IMR-90 (cell line): ENCODE data around the gene EXT2. TPM values are rescaled to one million over a fixed set of nuclear protein-coding genes. Genes with fewer than 3 reads are reported as not detected.

Experiments
- ATAC-seq: fragments of 200-7000 bp; cut with Tn5 transposase; 2 replicates; pipeline ENCODE4 v1.9.1; 2020; ENCODE audit warnings: low read depth, mild to moderate bottlenecking, moderate library complexity
- BruUV-seq: library from RNA; stranded (reverse); fragments of 400-500 nt; replicated peaks from 2 replicates; lab custom pipeline; 2021; lab: Mats Ljungman, UMichigan
- CTCF ChIA-PET: fragments of 300-600 bp; formaldehyde crosslinking; extraction: SDS; loops from one replicate; lab custom pipeline; 2021; ENCODE audit warnings: antibody characterized with exemption; lab: Yijun Ruan, JAX
- POLR2A ChIA-PET: fragments of 300-600 bp; sonication (Branson Sonifier 250); formaldehyde crosslinking; loops from one replicate; lab custom pipeline; 2022; ENCODE audit warnings: antibody characterized with exemption; ENCODE audit not compliant: unreplicated experiment; lab: Charles Lee
- DNase-seq: peaks from one replicate; pipeline ENCODE4 v3.0.0; 2013
- H2AFZ ChIP-seq: replicated peaks from 2 replicates; pipeline ENCODE3; 2013; ENCODE audit warnings: low read length, mild to moderate bottlenecking; ENCODE audit not compliant: poor library complexity
- H2AK5ac ChIP-seq: 2 replicates; pipeline ENCODE4 v1.6.1; 2013; ENCODE audit warnings: low read depth, low read length, inconsistent platforms
- H2AK9ac ChIP-seq: replicated peaks from 2 replicates; pipeline ENCODE3; 2013; ENCODE audit warnings: mild to moderate bottlenecking, low read depth, low read length, moderate library complexity; ENCODE audit not compliant: poor library complexity
- H2BK120ac ChIP-seq: 2 replicates; pipeline ENCODE4 v1.6.1; 2013; ENCODE audit warnings: low read depth, low read length, inconsistent platforms
- H2BK15ac ChIP-seq: 3 replicates; pipeline ENCODE4 v1.6.1; 2013; ENCODE audit warnings: low read depth, low read length, inconsistent platforms
- H2BK20ac ChIP-seq: 2 replicates; pipeline ENCODE4 v1.6.1; 2013; ENCODE audit warnings: low read depth, mild to moderate bottlenecking, inconsistent platforms, low read length, moderate library complexity
- H2BK5ac ChIP-seq: 2 replicates; pipeline ENCODE4 v1.6.1; 2013; ENCODE audit warnings: mild to moderate bottlenecking, low read depth, low read length, inconsistent platforms; ENCODE audit not compliant: poor library complexity, severe bottlenecking
- H3K14ac ChIP-seq: replicated peaks from 2 replicates; pipeline ENCODE4 v1.6.1; 2013; ENCODE audit warnings: low read depth, low read length, inconsistent platforms
- H3K18ac ChIP-seq: 2 replicates; pipeline ENCODE4 v1.6.1; 2013; ENCODE audit warnings: low read depth, low read length, control low read depth
- H3K23ac ChIP-seq: 2 replicates; pipeline ENCODE4 v1.6.1; 2013; ENCODE audit warnings: low read depth, low read length, inconsistent platforms
- H3K27ac ChIP-seq: 2 replicates; pipeline ENCODE4 v1.5.1; 2013; ENCODE audit warnings: mild to moderate bottlenecking, control low read depth, low read length; ENCODE audit not compliant: insufficient read depth
- H3K27me3 ChIP-seq: 2 replicates; pipeline ENCODE4 v1.6.1; 2013; ENCODE audit warnings: low read length; ENCODE audit not compliant: control insufficient read depth, insufficient read depth
- H3K36me3 ChIP-seq: 2 replicates; pipeline ENCODE4 v1.6.1; 2013; ENCODE audit warnings: low read length, mixed read lengths; ENCODE audit not compliant: control insufficient read depth, insufficient read depth
- H3K4ac ChIP-seq: 2 replicates; pipeline ENCODE4 v1.6.1; 2013; ENCODE audit warnings: low read depth, low read length, inconsistent platforms
- H3K4me1 ChIP-seq: 2 replicates; pipeline ENCODE4 v1.6.1; 2013; ENCODE audit warnings: low read length, mixed read lengths; ENCODE audit not compliant: control insufficient read depth, insufficient read depth
- H3K4me2 ChIP-seq: 2 replicates; pipeline ENCODE4 v1.6.1; 2013; ENCODE audit warnings: low read depth, mild to moderate bottlenecking, control low read depth, low read length, moderate library complexity
- H3K4me3 ChIP-seq: 2 replicates; pipeline ENCODE4 v1.5.1; 2013; ENCODE audit warnings: low read depth, mild to moderate bottlenecking, control low read depth, low read length, moderate library complexity; ENCODE audit not compliant: insufficient read depth
- H3K56ac ChIP-seq: 2 replicates; pipeline ENCODE4 v1.6.1; 2013; ENCODE audit warnings: low read length, inconsistent platforms; ENCODE audit not compliant: insufficient read depth; ENCODE audit errors: extremely low read depth
- H3K79me1 ChIP-seq, 2 experiments: 2 replicates each; pipeline ENCODE4 v1.6.1; 2013; ENCODE audit warnings: low read length in 2 of 2, inconsistent platforms in 1 of 2, low read depth in 1 of 2
- H3K9ac ChIP-seq: 2 replicates; pipeline ENCODE4 v1.6.1; 2013; ENCODE audit warnings: low read depth, low read length, control low read depth
- H3K9me1 ChIP-seq: 2 replicates; pipeline ENCODE4 v1.6.1; 2013; ENCODE audit warnings: low read length, inconsistent platforms; ENCODE audit not compliant: insufficient read depth
- H3K9me3 ChIP-seq: 2 replicates; pipeline ENCODE4 v1.6.1; 2013; ENCODE audit warnings: low read length; ENCODE audit not compliant: control insufficient read depth, insufficient read depth
- H4K20me1 ChIP-seq: 2 replicates; pipeline ENCODE4 v1.6.1; 2013; ENCODE audit warnings: low read length, inconsistent platforms; ENCODE audit not compliant: insufficient read depth
- H4K5ac ChIP-seq: 2 replicates; pipeline ENCODE4 v1.6.1; 2013; ENCODE audit warnings: mild to moderate bottlenecking, low read depth, low read length, control low read depth
- H4K8ac ChIP-seq, 2 experiments: 2 replicates each; pipeline ENCODE4 v1.6.1; 2013; ENCODE audit warnings: low read depth in 2 of 2, low read length in 2 of 2, control low read depth in 1 of 2, inconsistent platforms in 1 of 2
- H4K91ac ChIP-seq: 2 replicates; pipeline ENCODE4 v1.6.1; 2013; ENCODE audit warnings: low read depth, low read length, inconsistent platforms; ENCODE audit not compliant: insufficient read depth
- BHLHE40 ChIP-seq: fragments of 150-350 bp; IDR thresholded peaks from 2 replicates; pipeline ENCODE4 v1.6.1; 2016; ENCODE audit warnings: mild to moderate bottlenecking, low read depth, low read length
- CEBPB ChIP-seq: IDR thresholded peaks from 2 replicates; pipeline ENCODE4 v1.6.1; 2012; ENCODE audit warnings: low read depth, low read length, improper control_type of control experiment
- CHD1 ChIP-seq: IDR thresholded peaks from 2 replicates; pipeline ENCODE4 v1.6.1; 2012; ENCODE audit warnings: low read depth, low read length, improper control_type of control experiment
- FOS ChIP-seq: fragments of 150-350 bp; IDR thresholded peaks from 2 replicates; pipeline ENCODE4 v1.6.1; 2016; ENCODE audit warnings: low read depth, low read length
- MAFK ChIP-seq: IDR thresholded peaks from 2 replicates; pipeline ENCODE4 v1.6.1; 2012; ENCODE audit warnings: low read depth, low read length, improper control_type of control experiment
- MAZ ChIP-seq: IDR thresholded peaks from 2 replicates; pipeline ENCODE4 v1.6.1; 2012; ENCODE audit warnings: low read depth, mild to moderate bottlenecking, low read length, improper control_type of control experiment, moderate library complexity, borderline replicate concordance
- MXI1 ChIP-seq: IDR thresholded peaks from 2 replicates; pipeline ENCODE4 v1.6.1; 2012; ENCODE audit warnings: low read depth, mild to moderate bottlenecking, low read length, moderate library complexity, borderline replicate concordance
- NFE2L2 ChIP-seq: fragments of 150-350 bp; IDR thresholded peaks from 2 replicates; pipeline ENCODE4 v1.6.1; 2016; ENCODE audit warnings: low read depth, mild to moderate bottlenecking, low read length
- POLR2A ChIP-seq: IDR thresholded peaks from 2 replicates; pipeline ENCODE4 v1.6.1; 2012; ENCODE audit warnings: mild to moderate bottlenecking, low read depth, low read length
- RAD21 ChIP-seq: IDR thresholded peaks from 2 replicates; pipeline ENCODE4 v1.6.1; 2012; ENCODE audit warnings: low read length, improper control_type of control experiment
- RCOR1 ChIP-seq: IDR thresholded peaks from 2 replicates; pipeline ENCODE4 v1.6.1; 2012; ENCODE audit warnings: mild to moderate bottlenecking, low read length, improper control_type of control experiment; ENCODE audit not compliant: insufficient replicate concordance
- RFX5 ChIP-seq: IDR thresholded peaks from 2 replicates; pipeline ENCODE4 v1.8.0; 2012; ENCODE audit warnings: low read depth, mild to moderate bottlenecking, low read length, moderate library complexity
- SMC3 ChIP-seq: fragments of 150-350 bp; IDR thresholded peaks from 2 replicates; pipeline ENCODE4 v1.6.1; 2016; ENCODE audit warnings: low read depth, mild to moderate bottlenecking, antibody characterized with exemption, low read length, moderate library complexity
- WGBS, 2 experiments: methylation state at CpG; one replicate each; pipeline versions ENCODE4 v1.1.5 to v1.1.7; 2013; ENCODE audit warnings: missing lambda C conversion rate in 2 of 2; ENCODE audit not compliant: insufficient read length in 1 of 2; ENCODE audit errors: extremely low coverage in 2 of 2; 5-methylcytosine and 5-hydroxymethylcytosine counted together
- dilution Hi-C: fragments of 300-500 bp; cut with HindIII; formaldehyde crosslinking; loops from one replicate; pipeline ENCODE4 v1.14.3; 2018; ENCODE audit warnings: low sequenced_read_pairs; ENCODE audit not compliant: unreplicated experiment
- in situ Hi-C: fragments of 300-500 bp; cut with MboI; formaldehyde crosslinking; loops from 3 replicates; pipeline ENCODE4 v1.14.3; 2019; ENCODE audit warnings: low sequenced_read_pairs, inconsistent platforms, mixed read lengths
- intact Hi-C: fragments of 100-400 bp; cut with micrococcal nuclease; formaldehyde crosslinking; loops from 2 replicates; pipeline ENCODE4 v1.10.0; 2022
- polyA plus RNA-seq, 3 experiments: library from polyadenylated mRNA; depleted of rRNA; stranded (reverse); fragments of >200 nt; gene quantifications; 2 replicates each; pipeline ENCODE4 v1.2.3, GENCODE V29; 2012; ENCODE audit warnings: low replicate concordance in 1 of 3
- total RNA-seq: library from RNA; depleted of rRNA; stranded (reverse); fragments of >200 nt; gene quantifications from 2 replicates; pipeline ENCODE4 v1.2.3, GENCODE V29; 2012
- TF ChIP-seq, protein P1 (sequence below): fragments of 150-350 bp; IDR thresholded peaks from 2 replicates; pipeline ENCODE4 v1.6.1; 2016; ENCODE audit warnings: low read depth, mild to moderate bottlenecking, low read length, moderate library complexity, borderline replicate concordance
- TF ChIP-seq, protein P2 (sequence below): conservative IDR thresholded peaks from 2 replicates; pipeline ENCODE4 v1.5.1; 2012; ENCODE audit warnings: mild to moderate bottlenecking, low read depth, low read length, improper control_type of control experiment
- TF ChIP-seq, protein P3 (sequence below): fragments of 150-350 bp; IDR thresholded peaks from 2 replicates; pipeline ENCODE4 v1.6.1; 2017; ENCODE audit warnings: mild to moderate bottlenecking, antibody characterized with exemption, low read length, low read depth

Gene EXT2
- total and polyA plus RNA-seq, 2 of the 4 experiments (the other 2 are of a cell fraction): 75.0 to 85.3 TPM

DNA sequence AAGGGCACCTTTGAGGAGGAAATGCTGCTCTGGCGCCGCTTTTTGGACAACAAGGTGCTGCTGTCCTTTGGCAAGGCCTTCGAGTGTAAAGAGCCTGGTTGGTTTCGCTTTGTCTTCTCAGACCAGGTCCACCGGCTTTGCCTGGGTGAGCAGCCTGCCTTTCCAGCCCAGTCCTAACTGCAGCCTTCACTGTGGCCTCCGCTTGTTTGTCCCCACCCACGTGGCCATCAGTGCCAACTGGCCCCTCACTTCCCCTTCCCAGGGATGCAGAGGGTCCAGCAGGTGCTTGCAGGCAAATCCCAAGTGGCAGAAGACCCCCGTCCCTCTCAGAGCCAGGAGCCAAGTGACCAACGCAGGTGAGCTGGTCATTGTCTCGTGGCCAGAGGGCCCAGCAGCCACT lies 12.0 kb upstream of the EXT2 start:
- H3K18ac ChIP-seq: no peak overlapping the region
- no peak for DNase-seq
- H2AK5ac ChIP-seq: no peak overlapping the region
- no peak overlapping the region for H3K9ac ChIP-seq
- H2BK5ac ChIP-seq: no peak overlapping the region
- ChIA-PET CTCF (interaction anchor here (0.5 to 2.2 kb wide), 2 partner anchors 10 to 12 kb away, joined by 3 to 5 read pairs; partner anchors contain the start of gene EXT2), POLR2A (no interaction called here)
- BruUV-seq: no TSS peak
- no peak overlapping the region for H2AFZ ChIP-seq
- H4K91ac ChIP-seq: no peak overlapping the region
- in situ Hi-C loops (no loop called here), dilution Hi-C loops (no loop called here), intact Hi-C loops (no loop called here)
- H3K4me3 ChIP-seq: no peak overlapping the region
- H3K27me3 ChIP-seq: no peaks in the 10 kb centered on the region; the same call in 1 of the 2 replicates
- no peak overlapping the region for H3K23ac ChIP-seq
- H3K4me1 ChIP-seq: no peaks in the 10 kb centered on the region
- no peaks in the 10 kb centered on the region for H3K9me1 ChIP-seq
- H3K56ac ChIP-seq: no peak overlapping the region
- no peak for ATAC-seq
- H4K5ac ChIP-seq: no peak overlapping the region
- no peak overlapping the region for H2AK9ac ChIP-seq
- no peak overlapping the region for H3K4me2 ChIP-seq
- H3K9me3 ChIP-seq: no peaks in the 10 kb centered on the region
- no peak overlapping the region for H3K14ac ChIP-seq
- no peak overlapping the region for H2BK15ac ChIP-seq
- H2BK120ac ChIP-seq: no peak overlapping the region
- TF ChIP-seq MAFK (no peak), MAZ (no peak), POLR2A (no peak), RCOR1 (no peak), FOS (no peak), SMC3 (no peak), RFX5 (no peak), CEBPB (no peak), CHD1 (no peak), RAD21 (no peak), MXI1 (no peak), BHLHE40 (no peak), NFE2L2 (no peak)
- TF ChIP-seq, protein P1, sequence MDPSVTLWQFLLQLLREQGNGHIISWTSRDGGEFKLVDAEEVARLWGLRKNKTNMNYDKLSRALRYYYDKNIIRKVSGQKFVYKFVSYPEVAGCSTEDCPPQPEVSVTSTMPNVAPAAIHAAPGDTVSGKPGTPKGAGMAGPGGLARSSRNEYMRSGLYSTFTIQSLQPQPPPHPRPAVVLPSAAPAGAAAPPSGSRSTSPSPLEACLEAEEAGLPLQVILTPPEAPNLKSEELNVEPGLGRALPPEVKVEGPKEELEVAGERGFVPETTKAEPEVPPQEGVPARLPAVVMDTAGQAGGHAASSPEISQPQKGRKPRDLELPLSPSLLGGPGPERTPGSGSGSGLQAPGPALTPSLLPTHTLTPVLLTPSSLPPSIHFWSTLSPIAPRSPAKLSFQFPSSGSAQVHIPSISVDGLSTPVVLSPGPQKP: no peak
- TF ChIP-seq, protein P2, sequence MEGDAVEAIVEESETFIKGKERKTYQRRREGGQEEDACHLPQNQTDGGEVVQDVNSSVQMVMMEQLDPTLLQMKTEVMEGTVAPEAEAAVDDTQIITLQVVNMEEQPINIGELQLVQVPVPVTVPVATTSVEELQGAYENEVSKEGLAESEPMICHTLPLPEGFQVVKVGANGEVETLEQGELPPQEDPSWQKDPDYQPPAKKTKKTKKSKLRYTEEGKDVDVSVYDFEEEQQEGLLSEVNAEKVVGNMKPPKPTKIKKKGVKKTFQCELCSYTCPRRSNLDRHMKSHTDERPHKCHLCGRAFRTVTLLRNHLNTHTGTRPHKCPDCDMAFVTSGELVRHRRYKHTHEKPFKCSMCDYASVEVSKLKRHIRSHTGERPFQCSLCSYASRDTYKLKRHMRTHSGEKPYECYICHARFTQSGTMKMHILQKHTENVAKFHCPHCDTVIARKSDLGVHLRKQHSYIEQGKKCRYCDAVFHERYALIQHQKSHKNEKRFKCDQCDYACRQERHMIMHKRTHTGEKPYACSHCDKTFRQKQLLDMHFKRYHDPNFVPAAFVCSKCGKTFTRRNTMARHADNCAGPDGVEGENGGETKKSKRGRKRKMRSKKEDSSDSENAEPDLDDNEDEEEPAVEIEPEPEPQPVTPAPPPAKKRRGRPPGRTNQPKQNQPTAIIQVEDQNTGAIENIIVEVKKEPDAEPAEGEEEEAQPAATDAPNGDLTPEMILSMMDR: no peak
- TF ChIP-seq, protein P3, sequence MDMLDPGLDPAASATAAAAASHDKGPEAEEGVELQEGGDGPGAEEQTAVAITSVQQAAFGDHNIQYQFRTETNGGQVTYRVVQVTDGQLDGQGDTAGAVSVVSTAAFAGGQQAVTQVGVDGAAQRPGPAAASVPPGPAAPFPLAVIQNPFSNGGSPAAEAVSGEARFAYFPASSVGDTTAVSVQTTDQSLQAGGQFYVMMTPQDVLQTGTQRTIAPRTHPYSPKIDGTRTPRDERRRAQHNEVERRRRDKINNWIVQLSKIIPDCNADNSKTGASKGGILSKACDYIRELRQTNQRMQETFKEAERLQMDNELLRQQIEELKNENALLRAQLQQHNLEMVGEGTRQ: no peak
- 83% methylated on average over 3 of the region's 10 CpGs; no CpG with 5 or more reads in 1 of the 2 experiments for WGBS, 2 experiments
- H4K20me1 ChIP-seq: no peaks in the 10 kb centered on the region
- H2BK20ac ChIP-seq: no peak overlapping the region
- no peak overlapping the region for H3K4ac ChIP-seq
- H3K79me1 ChIP-seq: no peaks in the 10 kb centered on the region
- H4K8ac ChIP-seq: no peak overlapping the region
- no peaks in the 10 kb centered on the region for H3K36me3 ChIP-seq
- H3K27ac ChIP-seq: no peak overlapping the region
